ENCODE measurements around the gene ZNF428. TPM values are rescaled to one million over a fixed set of nuclear protein-coding genes. Genes with fewer than 3 reads are reported as not detected.

The ZNF428 gene
- total RNA-seq, 1 experiment from 2014 or later, result 39.6 TPM

DNA sequence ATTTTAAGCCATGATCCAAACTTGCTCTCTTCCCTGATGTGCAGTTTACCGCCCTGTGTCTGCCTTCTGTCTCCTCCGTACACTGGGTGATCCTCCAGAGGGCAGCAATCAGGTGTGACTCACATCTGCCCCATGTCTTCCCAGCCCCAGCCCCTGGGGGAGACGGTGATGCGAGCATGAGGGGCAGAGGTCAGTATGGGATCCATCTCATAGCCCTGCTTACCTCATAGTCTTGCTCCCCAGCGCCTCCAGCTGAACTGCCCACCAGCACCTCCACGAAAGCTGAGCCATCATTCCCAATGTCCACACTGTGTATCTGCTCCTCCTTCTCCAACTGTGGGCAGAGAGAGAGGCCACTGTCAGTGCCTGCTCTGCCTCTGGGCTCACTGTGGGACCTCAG is 58.7 kb downstream of the ZNF428 start:
- CTCF ChIA-PET, result no interaction called here
- TF ChIP-seq ZNF274 (IDR thresholded peaks at IDR 0.05; ENCODE audit: low read depth, low read length) (no peak), ZFX (IDR thresholded peaks at IDR 0.05) (no peak), RAD21 (IDR thresholded peaks at IDR 0.05; ENCODE audit: low read depth) (peak; percentile 24; the same call in 1 of the 2 replicates), TCF7L2 (IDR thresholded peaks at IDR 0.05; ENCODE audit: borderline replicate concordance, extremely low read depth, insufficient read depth, insufficient read length) (no peak), CBX3 (IDR thresholded peaks at IDR 0.05; ENCODE audit: low read depth) (no peak), JUND (IDR thresholded peaks at IDR 0.05) (no peak)
- TF ChIP-seq, protein P1, sequence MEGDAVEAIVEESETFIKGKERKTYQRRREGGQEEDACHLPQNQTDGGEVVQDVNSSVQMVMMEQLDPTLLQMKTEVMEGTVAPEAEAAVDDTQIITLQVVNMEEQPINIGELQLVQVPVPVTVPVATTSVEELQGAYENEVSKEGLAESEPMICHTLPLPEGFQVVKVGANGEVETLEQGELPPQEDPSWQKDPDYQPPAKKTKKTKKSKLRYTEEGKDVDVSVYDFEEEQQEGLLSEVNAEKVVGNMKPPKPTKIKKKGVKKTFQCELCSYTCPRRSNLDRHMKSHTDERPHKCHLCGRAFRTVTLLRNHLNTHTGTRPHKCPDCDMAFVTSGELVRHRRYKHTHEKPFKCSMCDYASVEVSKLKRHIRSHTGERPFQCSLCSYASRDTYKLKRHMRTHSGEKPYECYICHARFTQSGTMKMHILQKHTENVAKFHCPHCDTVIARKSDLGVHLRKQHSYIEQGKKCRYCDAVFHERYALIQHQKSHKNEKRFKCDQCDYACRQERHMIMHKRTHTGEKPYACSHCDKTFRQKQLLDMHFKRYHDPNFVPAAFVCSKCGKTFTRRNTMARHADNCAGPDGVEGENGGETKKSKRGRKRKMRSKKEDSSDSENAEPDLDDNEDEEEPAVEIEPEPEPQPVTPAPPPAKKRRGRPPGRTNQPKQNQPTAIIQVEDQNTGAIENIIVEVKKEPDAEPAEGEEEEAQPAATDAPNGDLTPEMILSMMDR (IDR thresholded peaks at IDR 0.05 in 2 of 3, conservative IDR thresholded peaks at IDR 0.05 in 1 of 3; ENCODE audit: borderline replicate concordance in 1 of 3, insufficient read depth in 1 of 3, low read depth in 2 of 3, low read length in 2 of 3), result peak in 2 of 3 experiments; percentile 18 to 33; a peak in 2 of 6 replicates
- no peak overlapping the region for H3K4me2 ChIP-seq (ENCODE audit: low read length)
- H3K36me3 ChIP-seq (ENCODE audit: control insufficient read depth in 1 of 2, insufficient read depth in 2 of 2, low read length in 2 of 2), result no peaks in the 10 kb centered on the region; a peak in 2 of 4 replicates
- RAD21 ChIA-PET (ENCODE audit: low non-redundant PET in 1 of 2, low total read pairs in 2 of 2, uncharacterized antibody in 2 of 2, unreplicated experiment in 2 of 2), result no interaction called here
- no peaks in the 10 kb centered on the region for H3K79me2 ChIP-seq (ENCODE audit: insufficient read depth, low read length)
- H2AFZ ChIP-seq (ENCODE audit: low read depth, low read length, poor library complexity, severe bottlenecking), result no peak overlapping the region
- H3K4me3 ChIP-seq (replicated peaks in 1 of 2; ENCODE audit: low read depth in 1 of 2, low read length in 2 of 2), result no peak overlapping the region
- BruUV-seq (replicated peaks), result no TSS peak
- ATAC-seq (peak; percentile 83), DNase-seq (ENCODE audit: low read depth, low spot score) (no peak)
- intact Hi-C loops (cut with micrococcal nuclease), result no loop called here
- H3K9me3 ChIP-seq (ENCODE audit: control insufficient read depth in 1 of 2, insufficient read depth in 1 of 2, low read depth in 1 of 2, low read length in 2 of 2), result no peaks in the 10 kb centered on the region
- H3K27ac ChIP-seq (ENCODE audit: low read depth, low read length), result no peak overlapping the region
- no peaks in the 10 kb centered on the region for H4K20me1 ChIP-seq (ENCODE audit: insufficient read depth)
- peaks cover 0 to 24% of the 10 kb centered on the region in 2 experiments; a peak in 2 of 4 replicates for H3K4me1 ChIP-seq (ENCODE audit: control insufficient read depth in 1 of 2, insufficient read depth in 2 of 2, low read length in 2 of 2)
- H3K9ac ChIP-seq (ENCODE audit: low read length), result no peak overlapping the region
- POLR2A ChIA-PET, result no interaction called here
- no peaks in the 10 kb centered on the region for H3K9me2 ChIP-seq (ENCODE audit: insufficient read depth)
- H3K27me3 ChIP-seq (ENCODE audit: insufficient read depth, low read length), result no peaks in the 10 kb centered on the region

Other genes starting within 250 kb of the ZNF428 start
- not detected for gene TEX101, start 204.7 kb downstream of the ZNF428 start, total RNA-seq (2021; ENCODE audit: unreplicated experiment)
- 3.6 TPM for gene LYPD3, start 154.0 kb downstream of the ZNF428 start, total RNA-seq (2021; ENCODE audit: unreplicated experiment)
- gene PHLDB3, start 114.9 kb downstream of the ZNF428 start, total RNA-seq (2021; ENCODE audit: unreplicated experiment), result 15.5 TPM
- gene ETHE1, start 92.4 kb downstream of the ZNF428 start, total RNA-seq (2021; ENCODE audit: unreplicated experiment), result 64.3 TPM
- gene ZNF575, start 86.4 kb downstream of the ZNF428 start, total RNA-seq (2021; ENCODE audit: unreplicated experiment), result 1.9 TPM
- 37.4 TPM for gene XRCC1, start 44.1 kb downstream of the ZNF428 start, total RNA-seq (2021; ENCODE audit: unreplicated experiment)
- 0.17 TPM for gene PINLYP, start 43.8 kb downstream of the ZNF428 start, total RNA-seq (2021; ENCODE audit: unreplicated experiment)
- 14.6 TPM for gene IRGQ, start 23.5 kb downstream of the ZNF428 start, total RNA-seq (2021; ENCODE audit: unreplicated experiment)
- gene ZNF576, start 23.0 kb downstream of the ZNF428 start, total RNA-seq (2021; ENCODE audit: unreplicated experiment), result 11.2 TPM
- not detected for gene SRRM5, start 7.5 kb downstream of the ZNF428 start, total RNA-seq (2021; ENCODE audit: unreplicated experiment)
- 28.7 TPM for gene CADM4, start 20.2 kb upstream of the ZNF428 start, total RNA-seq (2021; ENCODE audit: unreplicated experiment)
- gene PLAUR, start 50.5 kb upstream of the ZNF428 start, total RNA-seq (2021; ENCODE audit: unreplicated experiment), result 98.1 TPM
- not detected for gene IRGC, start 96.4 kb upstream of the ZNF428 start, total RNA-seq (2021; ENCODE audit: unreplicated experiment)
- 80.2 TPM for gene SMG9, start 135.3 kb upstream of the ZNF428 start, total RNA-seq (2021; ENCODE audit: unreplicated experiment)
- gene KCNN4, start 161.3 kb upstream of the ZNF428 start, total RNA-seq (2021; ENCODE audit: unreplicated experiment), result 72.9 TPM
- gene LYPD5, start 182.8 kb upstream of the ZNF428 start, total RNA-seq (2021; ENCODE audit: unreplicated experiment), result 7.6 TPM
- 7.6 TPM for gene ZNF283, start 207.7 kb upstream of the ZNF428 start, total RNA-seq (2021; ENCODE audit: unreplicated experiment)

All from HCT116 (cell line).